ENCODE measurements around the gene TMEM258. TPM values are rescaled to one million over a fixed set of nuclear protein-coding genes. Genes with fewer than 3 reads are reported as not detected.
A peak's percentile ranks its signal among the peaks of the same experiment; 100 is the strongest.

TMEM258 gene
- total and polyA plus RNA-seq, 2 experiments from 2014 or later = 72.8 to 258 TPM

DNA sequence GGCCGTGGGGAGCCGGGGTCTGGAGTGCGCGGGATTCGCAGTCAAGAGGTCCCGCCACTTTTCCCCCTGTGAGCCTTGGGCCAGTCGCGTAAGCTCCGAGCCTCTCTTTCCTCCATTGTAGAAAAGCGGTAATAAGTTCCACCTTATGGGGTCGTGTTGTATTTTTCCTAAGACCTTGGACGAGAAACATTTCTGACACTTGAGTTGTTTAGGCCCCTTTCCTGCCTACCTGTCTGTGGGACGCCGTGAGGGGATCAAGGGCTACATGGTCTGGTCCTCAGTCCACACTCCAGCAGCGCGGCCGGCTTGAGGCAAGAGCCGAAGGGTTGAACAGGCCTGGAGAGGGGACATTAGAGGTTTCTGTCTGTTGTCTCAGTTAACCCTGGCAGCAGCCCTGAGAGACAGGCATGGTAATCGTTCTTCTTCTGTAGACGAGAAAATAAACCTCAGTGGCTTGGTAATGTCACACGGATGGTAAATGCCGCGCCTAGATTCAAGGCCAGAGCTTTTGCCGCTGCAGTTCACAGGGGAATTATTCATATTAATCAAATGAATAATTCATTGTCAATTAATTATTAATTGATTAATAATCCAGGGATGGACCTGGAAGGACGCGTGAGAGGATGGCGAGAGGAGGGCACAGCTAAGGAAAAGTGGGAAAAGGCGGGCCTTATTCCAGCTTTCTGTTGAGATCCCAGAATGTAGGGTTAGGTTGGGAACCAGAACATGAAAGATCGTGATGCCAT lies 857 bp upstream of the TMEM258 start:
- no peak for TF ChIP-seq EZH2phosphoT487 (IDR thresholded peaks at IDR 0.05; ENCODE audit: insufficient read depth, low read depth)
- TF ChIP-seq EZH2 (IDR thresholded peaks at IDR 0.05; ENCODE audit: insufficient read depth, poor library complexity, severe bottlenecking) = no peak
- DNase-seq = peak; percentile 32
- Histone ChIP-seq H4K20me1 (ENCODE audit: insufficient read depth) (no peaks in the 10 kb centered on the region), H3K4me3 (peak overlapping the region; percentile 95), H3K27ac (peak overlapping the region; percentile 98), H3K9me3 (ENCODE audit: low read depth) (no peaks in the 10 kb centered on the region), H3K79me2 (ENCODE audit: insufficient read depth) (peaks cover 81% of the 10 kb centered on the region), H3F3A (ENCODE audit: insufficient read depth) (no peaks in the 10 kb centered on the region), H3K36me3 (ENCODE audit: low read depth) (0 out of 2 replicates have a peak, but pooled peaks cover 12% of the 10 kb centered on the region), H2AFZ (peak overlapping the region; percentile 88), H3K9ac (peak overlapping the region; percentile 99), H3K4me1 (ENCODE audit: insufficient read depth) (peaks cover 19% of the 10 kb centered on the region; the same call in 1 of the 2 replicates), H3K27me3 (replicated peaks; ENCODE audit: insufficient read depth) (no peaks in the 10 kb centered on the region), H3K4me2 (ENCODE audit: unreplicated experiment) (peak overlapping the region; percentile 86), H3K9me2 (ENCODE audit: insufficient read depth) (no peaks in the 10 kb centered on the region)
- 2% methylated on average over 27 to 29 of the region's 29 CpGs for WGBS, 2 experiments (ENCODE audit: low coverage in 1 of 2, low lambda C conversion rate in 2 of 2, missing lambda C conversion rate in 2 of 2)
- in situ Hi-C loops (cut with MboI) = no loop called here

DNA sequence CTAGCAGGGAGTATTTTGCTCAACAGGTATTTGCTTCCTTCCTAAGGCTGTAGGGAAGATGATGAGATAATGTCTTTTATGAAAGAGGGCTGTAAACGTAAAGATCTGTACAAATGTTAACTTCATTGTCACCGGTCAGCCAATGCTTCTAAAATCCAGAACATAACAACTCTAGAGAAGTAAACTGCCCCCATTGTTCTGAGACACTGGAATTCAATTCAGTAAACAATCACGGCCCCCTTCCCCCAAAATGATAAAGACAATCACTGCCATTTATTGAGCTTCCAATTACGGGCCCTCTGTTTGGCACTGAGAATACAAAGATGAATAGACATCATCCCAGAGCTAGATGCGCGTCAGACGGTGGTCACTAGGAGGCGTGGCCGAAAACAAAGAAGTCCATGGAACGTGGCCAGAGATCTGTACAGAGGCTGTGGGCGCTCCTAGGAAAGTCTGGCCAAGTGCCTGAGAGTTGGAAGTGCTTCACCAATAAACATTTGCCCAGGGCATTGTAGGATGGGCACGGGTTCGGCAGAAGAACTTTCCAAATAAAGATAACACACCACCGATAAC lies 576 bp downstream of the TMEM258 start:
- Histone ChIP-seq H3K9ac (peak overlapping the region; percentile 99), H3K36me3 (ENCODE audit: low read depth) (0 out of 2 replicates have a peak, but pooled peaks cover 12% of the 10 kb centered on the region)

DNA sequence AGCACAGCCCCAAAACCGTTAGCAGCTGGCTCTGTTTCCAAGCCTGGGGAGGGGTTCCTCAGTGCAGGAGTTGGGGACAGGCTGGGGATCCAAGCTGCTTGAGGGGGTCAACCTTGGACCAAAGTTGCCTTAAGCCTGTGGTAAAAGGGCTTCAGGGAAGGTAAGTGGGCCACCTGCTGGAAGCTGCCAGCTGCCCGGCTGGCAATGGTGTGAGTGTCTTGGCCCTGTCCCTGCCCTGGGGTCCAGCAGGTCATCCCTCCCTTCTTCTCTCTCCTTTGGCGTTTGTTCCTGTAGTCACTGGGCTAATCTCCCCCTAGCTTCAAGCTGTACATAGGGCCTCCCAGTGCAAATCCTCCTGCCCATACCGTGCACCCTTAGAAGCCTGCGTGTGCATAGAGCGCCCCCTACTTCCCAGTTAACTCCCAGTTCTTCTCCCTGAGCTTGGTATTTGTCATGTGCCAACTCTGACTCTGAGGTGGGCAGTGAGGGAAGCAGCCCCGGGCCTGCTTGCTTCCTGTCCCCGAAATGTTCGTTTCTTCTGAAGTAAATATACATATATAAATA lies 4.4 kb downstream of the TMEM258 start:
- Histone ChIP-seq H3K27ac (no peak overlapping the region), H2AFZ (no peak overlapping the region), H3K4me2 (ENCODE audit: unreplicated experiment) (no peak overlapping the region), H3K27me3 (replicated peaks; ENCODE audit: insufficient read depth) (no peaks in the 10 kb centered on the region), H3K9me2 (ENCODE audit: insufficient read depth) (no peaks in the 10 kb centered on the region), H3F3A (ENCODE audit: insufficient read depth) (no peaks in the 10 kb centered on the region), H3K36me3 (ENCODE audit: low read depth) (0 out of 2 replicates have a peak, but pooled peaks cover 12% of the 10 kb centered on the region), H3K4me3 (no peak overlapping the region), H3K4me1 (ENCODE audit: insufficient read depth) (peaks cover 9% of the 10 kb centered on the region; the same call in 1 of the 2 replicates), H3K9ac (no peak overlapping the region), H3K79me2 (ENCODE audit: insufficient read depth) (peaks cover 29% of the 10 kb centered on the region), H3K9me3 (ENCODE audit: low read depth) (no peaks in the 10 kb centered on the region), H4K20me1 (ENCODE audit: insufficient read depth) (no peaks in the 10 kb centered on the region)
- 47 to 48% methylated on average over 9 of the region's 9 CpGs for WGBS, 2 experiments (ENCODE audit: low coverage in 1 of 2, low lambda C conversion rate in 2 of 2, missing lambda C conversion rate in 2 of 2)
- in situ Hi-C loops (cut with MboI) = no loop called here
- TF ChIP-seq EZH2 (IDR thresholded peaks at IDR 0.05; ENCODE audit: insufficient read depth, poor library complexity, severe bottlenecking) = no peak
- no peak for TF ChIP-seq EZH2phosphoT487 (IDR thresholded peaks at IDR 0.05; ENCODE audit: insufficient read depth, low read depth)
- DNase-seq = peak; percentile 61

More for the DNA sequence above, 576 bp downstream of the TMEM258 start:
- Histone ChIP-seq H3F3A (ENCODE audit: insufficient read depth) (no peaks in the 10 kb centered on the region), H3K4me1 (ENCODE audit: insufficient read depth) (peaks cover 19% of the 10 kb centered on the region; the same call in 1 of the 2 replicates), H3K79me2 (ENCODE audit: insufficient read depth) (peaks cover 67% of the 10 kb centered on the region), H3K9me2 (ENCODE audit: insufficient read depth) (no peaks in the 10 kb centered on the region), H4K20me1 (ENCODE audit: insufficient read depth) (no peaks in the 10 kb centered on the region), H2AFZ (peak overlapping the region; percentile 88), H3K4me3 (peak overlapping the region; percentile 95), H3K9me3 (ENCODE audit: low read depth) (no peaks in the 10 kb centered on the region), H3K4me2 (ENCODE audit: unreplicated experiment) (peak overlapping the region; percentile 86), H3K27me3 (replicated peaks; ENCODE audit: insufficient read depth) (no peaks in the 10 kb centered on the region), H3K27ac (peak overlapping the region; percentile 98)
- 1 to 2% methylated on average over 14 of the region's 14 CpGs for WGBS, 2 experiments (ENCODE audit: low coverage in 1 of 2, low lambda C conversion rate in 2 of 2, missing lambda C conversion rate in 2 of 2)
- in situ Hi-C loops (cut with MboI) = no loop called here
- no peak for TF ChIP-seq EZH2phosphoT487 (IDR thresholded peaks at IDR 0.05; ENCODE audit: insufficient read depth, low read depth)
- TF ChIP-seq EZH2 (IDR thresholded peaks at IDR 0.05; ENCODE audit: insufficient read depth, poor library complexity, severe bottlenecking) = no peak
- DNase-seq = peak; percentile 98

DNA sequence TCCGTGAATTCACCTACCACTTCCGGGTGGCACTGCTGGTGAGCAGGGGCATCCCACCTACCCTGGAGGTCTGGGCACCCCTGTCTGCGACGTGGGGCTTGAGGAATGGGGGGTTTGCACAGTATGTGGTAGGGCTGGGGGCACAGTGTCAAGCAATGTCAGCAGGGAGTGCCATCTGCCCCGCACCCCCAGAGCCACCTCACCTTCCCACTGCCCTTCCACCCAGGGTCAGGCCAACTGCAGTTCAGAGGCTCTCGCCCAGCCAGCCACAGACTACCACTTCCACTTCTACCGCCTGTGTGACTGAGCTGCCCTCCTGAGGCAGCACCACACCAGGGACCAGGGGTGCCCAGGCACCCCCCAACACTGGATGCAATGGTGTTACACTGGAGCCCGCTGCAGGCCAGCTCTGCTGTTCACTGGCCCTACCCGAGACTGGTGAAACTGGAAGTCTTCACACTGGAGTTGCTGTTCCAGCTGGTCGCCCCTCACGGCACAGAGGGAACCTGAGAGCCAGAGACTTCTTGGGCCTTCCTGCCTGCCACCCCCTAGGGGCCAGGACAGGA lies 6.5 kb downstream of the TMEM258 start:
- 82 to 83% methylated on average over 11 of the region's 11 CpGs for WGBS, 2 experiments (ENCODE audit: low coverage in 1 of 2, low lambda C conversion rate in 2 of 2, missing lambda C conversion rate in 2 of 2)
- DNase-seq = no peak
- Histone ChIP-seq H3K27ac (no peak overlapping the region), H3K4me3 (no peak overlapping the region), H3K9me2 (ENCODE audit: insufficient read depth) (no peaks in the 10 kb centered on the region), H3K4me2 (ENCODE audit: unreplicated experiment) (no peak overlapping the region), H3K36me3 (ENCODE audit: low read depth) (0 out of 2 replicates have a peak, but pooled peaks cover 12% of the 10 kb centered on the region), H3F3A (ENCODE audit: insufficient read depth) (no peaks in the 10 kb centered on the region), H2AFZ (no peak overlapping the region), H3K9ac (no peak overlapping the region), H3K79me2 (ENCODE audit: insufficient read depth) (peaks cover 10% of the 10 kb centered on the region), H3K27me3 (replicated peaks; ENCODE audit: insufficient read depth) (no peaks in the 10 kb centered on the region), H4K20me1 (ENCODE audit: insufficient read depth) (no peaks in the 10 kb centered on the region), H3K9me3 (ENCODE audit: low read depth) (no peaks in the 10 kb centered on the region), H3K4me1 (ENCODE audit: insufficient read depth) (0 out of 2 replicates have a peak, but pooled peaks cover under 1% of the 10 kb centered on the region)
- TF ChIP-seq EZH2 (IDR thresholded peaks at IDR 0.05; ENCODE audit: insufficient read depth, poor library complexity, severe bottlenecking) (no peak), EZH2phosphoT487 (IDR thresholded peaks at IDR 0.05; ENCODE audit: insufficient read depth, low read depth) (no peak)
- in situ Hi-C loops (cut with MboI) = no loop called here
